ENCODE measurements around the gene PRICKLE2. TPM values are rescaled to one million over a fixed set of nuclear protein-coding genes. Genes with fewer than 3 reads are reported as not detected.

Gene PRICKLE2
- total RNA-seq, 1 experiment from 2014 or later: not detected

GRCh38 chr3:64067506-64068346 is 157.5 kb downstream of the PRICKLE2 start:
- H3K4me3 ChIP-seq (ENCODE audit: low read depth, low read length, poor library complexity, severe bottlenecking): no peak overlapping the region
- no peaks in the 10 kb centered on the region for H3K27me3 ChIP-seq (replicated peaks; ENCODE audit: insufficient read depth, low read depth, low read length, poor library complexity)
- H3K9me3 ChIP-seq (ENCODE audit: low read depth, low read length, poor library complexity, severe bottlenecking): no peaks in the 10 kb centered on the region
- no peaks in the 10 kb centered on the region for H3K36me3 ChIP-seq (ENCODE audit: insufficient read depth, low read length, poor library complexity, severe bottlenecking)
- POLR2A ChIA-PET (ENCODE audit: low non-redundant PET): no interaction called here
- TF ChIP-seq EZH2 (IDR thresholded peaks at IDR 0.05; ENCODE audit: borderline replicate concordance, low read depth, low read length, poor library complexity, severe bottlenecking): no peak
- no peak for TF ChIP-seq CTCF (conservative IDR thresholded peaks at IDR 0.05; ENCODE audit: low read depth, low read length)
- no peaks in the 10 kb centered on the region for H3K4me1 ChIP-seq (ENCODE audit: insufficient read depth, low read length, poor library complexity, severe bottlenecking)
- CTCF ChIA-PET: no interaction called here
- no peak for DNase-seq (ENCODE audit: low spot score)
- BruUV-seq (replicated peaks): no TSS peak
- intact Hi-C loops (cut with micrococcal nuclease; ENCODE audit: unreplicated experiment): no loop called here
- H3K27ac ChIP-seq (ENCODE audit: low read depth, low read length, poor library complexity, severe bottlenecking): no peak overlapping the region

DNA sequence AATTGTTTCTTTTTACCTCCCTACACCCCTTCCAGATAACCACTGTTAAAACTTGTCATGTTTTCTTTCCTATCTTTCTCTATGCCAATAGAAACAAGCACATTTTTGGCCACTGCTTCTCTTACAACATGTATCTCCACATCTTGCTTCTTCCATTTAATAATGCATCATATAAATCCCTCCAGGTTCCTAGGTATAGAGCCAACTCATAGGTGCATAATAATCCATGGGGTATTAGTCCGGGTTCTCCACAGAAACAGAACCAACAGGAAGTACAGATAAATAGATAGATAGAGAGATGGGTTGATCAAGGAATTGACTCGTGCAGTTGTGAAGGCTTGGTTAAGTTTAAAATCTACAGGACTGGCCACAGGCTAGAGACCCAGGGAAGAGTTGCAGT is 160.5 kb downstream of the PRICKLE2 start:
- TF ChIP-seq EZH2 (IDR thresholded peaks at IDR 0.05; ENCODE audit: borderline replicate concordance, low read depth, low read length, poor library complexity, severe bottlenecking): no peak
- no peak for TF ChIP-seq CTCF (conservative IDR thresholded peaks at IDR 0.05; ENCODE audit: low read depth, low read length)
- intact Hi-C loops (cut with micrococcal nuclease; ENCODE audit: unreplicated experiment): no loop called here
- no peak overlapping the region for H3K4me3 ChIP-seq (ENCODE audit: low read depth, low read length, poor library complexity, severe bottlenecking)
- H3K27ac ChIP-seq (ENCODE audit: low read depth, low read length, poor library complexity, severe bottlenecking): no peak overlapping the region
- ChIA-PET CTCF (no interaction called here), POLR2A (ENCODE audit: low non-redundant PET) (no interaction called here)
- no peak for DNase-seq (ENCODE audit: low spot score)
- H3K4me1 ChIP-seq (ENCODE audit: insufficient read depth, low read length, poor library complexity, severe bottlenecking): no peaks in the 10 kb centered on the region
- no peaks in the 10 kb centered on the region for H3K9me3 ChIP-seq (ENCODE audit: low read depth, low read length, poor library complexity, severe bottlenecking)
- no TSS peak for BruUV-seq (replicated peaks)
- no peaks in the 10 kb centered on the region for H3K36me3 ChIP-seq (ENCODE audit: insufficient read depth, low read length, poor library complexity, severe bottlenecking)
- no peaks in the 10 kb centered on the region for H3K27me3 ChIP-seq (replicated peaks; ENCODE audit: insufficient read depth, low read depth, low read length, poor library complexity)

DNA sequence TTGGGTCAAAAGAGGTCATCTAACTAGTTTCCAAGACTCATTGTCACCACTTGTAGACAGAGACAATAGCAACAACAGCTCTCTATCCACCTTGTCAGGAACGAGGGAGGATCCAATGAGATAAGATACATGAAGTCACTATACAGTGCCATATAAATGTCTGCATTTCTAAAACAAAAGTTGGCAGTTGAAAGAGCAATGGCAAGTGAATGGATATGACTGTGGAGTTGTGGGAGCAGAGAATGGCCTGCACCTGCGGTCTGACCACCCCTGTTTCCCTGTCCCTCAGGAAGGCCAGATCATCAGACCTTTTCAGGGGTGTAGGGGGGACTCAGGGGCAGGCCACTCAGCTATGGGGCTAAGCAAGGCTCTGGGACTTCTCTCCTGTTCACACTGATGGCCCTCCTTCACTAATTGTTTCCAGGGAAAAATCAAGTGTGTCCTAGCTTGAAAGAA is 161.3 kb downstream of the PRICKLE2 start:
- no peaks in the 10 kb centered on the region for H3K36me3 ChIP-seq (ENCODE audit: insufficient read depth, low read length, poor library complexity, severe bottlenecking)
- POLR2A ChIA-PET (ENCODE audit: low non-redundant PET): no interaction called here

More for the DNA sequence above, 161.3 kb downstream of the PRICKLE2 start:
- CTCF ChIA-PET: no interaction called here
- intact Hi-C loops (cut with micrococcal nuclease; ENCODE audit: unreplicated experiment): no loop called here
- no peak overlapping the region for H3K4me3 ChIP-seq (ENCODE audit: low read depth, low read length, poor library complexity, severe bottlenecking)
- H3K27ac ChIP-seq (ENCODE audit: low read depth, low read length, poor library complexity, severe bottlenecking): no peak overlapping the region
- BruUV-seq (replicated peaks): no TSS peak
- H3K27me3 ChIP-seq (replicated peaks; ENCODE audit: insufficient read depth, low read depth, low read length, poor library complexity): no peaks in the 10 kb centered on the region
- TF ChIP-seq EZH2 (IDR thresholded peaks at IDR 0.05; ENCODE audit: borderline replicate concordance, low read depth, low read length, poor library complexity, severe bottlenecking) (no peak), CTCF (conservative IDR thresholded peaks at IDR 0.05; ENCODE audit: low read depth, low read length) (no peak)
- DNase-seq (ENCODE audit: low spot score): no peak
- no peaks in the 10 kb centered on the region for H3K4me1 ChIP-seq (ENCODE audit: insufficient read depth, low read length, poor library complexity, severe bottlenecking)
- H3K9me3 ChIP-seq (ENCODE audit: low read depth, low read length, poor library complexity, severe bottlenecking): no peaks in the 10 kb centered on the region

Data from A673 (cell line).